ENCODE measurements around the gene CCDC17. TPM values are rescaled to one million over a fixed set of nuclear protein-coding genes. Genes with fewer than 3 reads are reported as not detected.

Gene CCDC17
- total RNA-seq, 1 experiment from 2014 or later: 1.6 TPM

DNA sequence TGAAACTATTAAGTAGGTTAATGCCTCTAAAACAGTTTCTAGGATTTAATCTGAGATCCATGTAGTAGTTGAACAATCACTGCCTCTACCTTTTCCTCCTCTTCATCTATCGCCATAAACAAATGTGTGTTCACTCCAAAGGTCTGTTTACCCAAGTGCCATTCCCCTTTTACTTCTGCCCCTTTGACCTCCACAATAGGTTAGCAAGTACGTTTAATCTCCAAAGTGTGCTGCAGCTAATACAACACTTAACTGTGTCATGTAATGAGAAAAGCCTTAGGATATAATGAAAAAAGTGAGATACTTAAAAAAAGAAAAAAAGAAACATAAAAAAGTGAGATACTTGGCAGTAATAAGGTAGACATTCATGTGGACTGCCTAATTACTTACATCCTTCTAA, 34.3 kb upstream of the CCDC17 start:
- H3K27me3 ChIP-seq (ENCODE audit: low read length): no peaks in the 10 kb centered on the region
- no peaks in the 10 kb centered on the region for H3K9me3 ChIP-seq (ENCODE audit: low read length)
- no peak for DNase-seq
- H3K27ac ChIP-seq (ENCODE audit: low read length): no peak overlapping the region
- H3K9ac ChIP-seq (ENCODE audit: low read length): no peak overlapping the region
- peaks cover 61% of the 10 kb centered on the region for H3K36me3 ChIP-seq (ENCODE audit: insufficient read depth, low read length)
- H4K20me1 ChIP-seq (ENCODE audit: insufficient read depth, low read depth, low read length): peaks cover 17% of the 10 kb centered on the region
- no peak overlapping the region for H2AFZ ChIP-seq (ENCODE audit: low read length)
- H3K4me1 ChIP-seq (ENCODE audit: low read length): no peaks in the 10 kb centered on the region
- H3K79me2 ChIP-seq (ENCODE audit: low read length): peaks cover 79% of the 10 kb centered on the region
- H3K4me2 ChIP-seq (ENCODE audit: low read depth, low read length, poor library complexity, severe bottlenecking): no peak overlapping the region
- no peaks in the 10 kb centered on the region for H3K9me2 ChIP-seq (replicated peaks; ENCODE audit: insufficient read depth, low read length)
- H3K4me3 ChIP-seq (ENCODE audit: low read length): no peak overlapping the region

DNA sequence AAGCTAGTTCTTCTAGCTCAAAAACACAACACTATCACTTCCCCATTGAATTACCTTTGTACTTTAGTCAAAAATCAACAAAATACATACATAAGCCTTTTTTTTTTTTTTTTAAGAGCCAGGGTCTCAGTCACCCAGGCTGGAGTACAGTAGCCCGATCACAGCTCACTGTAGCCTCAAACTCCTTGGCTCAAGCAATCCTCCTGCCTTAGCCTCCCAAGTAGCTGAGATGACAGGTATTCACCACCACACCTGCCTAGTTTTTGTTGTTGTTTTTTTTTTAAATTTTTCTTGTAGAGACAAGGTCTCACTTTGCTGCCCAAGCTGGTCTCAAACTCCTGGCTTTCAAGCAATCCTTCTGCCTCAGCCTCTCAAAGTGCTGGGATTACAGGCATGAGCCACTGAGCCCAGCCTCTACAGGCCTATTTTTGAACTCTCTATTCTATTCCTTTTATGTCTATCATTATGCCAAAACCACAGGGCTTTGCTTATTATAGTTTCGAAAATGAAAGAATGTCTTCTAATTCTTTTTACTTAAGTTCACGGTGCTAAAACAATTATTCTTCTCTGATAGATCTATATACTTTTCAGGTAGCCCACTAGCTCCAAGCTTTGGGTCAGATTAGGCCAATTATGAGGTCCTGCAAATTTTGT, 32.8 kb upstream of the CCDC17 start:
- H3K27me3 ChIP-seq (ENCODE audit: low read length): no peaks in the 10 kb centered on the region
- peaks cover 73% of the 10 kb centered on the region for H3K36me3 ChIP-seq (ENCODE audit: insufficient read depth, low read length)
- no peak overlapping the region for H3K4me2 ChIP-seq (ENCODE audit: low read depth, low read length, poor library complexity, severe bottlenecking)
- H2AFZ ChIP-seq (ENCODE audit: low read length): no peak overlapping the region
- H3K9me2 ChIP-seq (replicated peaks; ENCODE audit: insufficient read depth, low read length): no peaks in the 10 kb centered on the region
- H4K20me1 ChIP-seq (ENCODE audit: insufficient read depth, low read depth, low read length): 0 out of 2 replicates have a peak, but pooled peaks cover 8% of the 10 kb centered on the region
- H3K4me3 ChIP-seq (ENCODE audit: low read length): no peak overlapping the region
- no peaks in the 10 kb centered on the region for H3K9me3 ChIP-seq (ENCODE audit: low read length)
- H3K79me2 ChIP-seq (ENCODE audit: low read length): peaks cover 78% of the 10 kb centered on the region
- no peak for DNase-seq
- no peak overlapping the region for H3K9ac ChIP-seq (ENCODE audit: low read length)
- no peak overlapping the region for H3K27ac ChIP-seq (ENCODE audit: low read length)
- no peaks in the 10 kb centered on the region for H3K4me1 ChIP-seq (ENCODE audit: low read length)

DNA sequence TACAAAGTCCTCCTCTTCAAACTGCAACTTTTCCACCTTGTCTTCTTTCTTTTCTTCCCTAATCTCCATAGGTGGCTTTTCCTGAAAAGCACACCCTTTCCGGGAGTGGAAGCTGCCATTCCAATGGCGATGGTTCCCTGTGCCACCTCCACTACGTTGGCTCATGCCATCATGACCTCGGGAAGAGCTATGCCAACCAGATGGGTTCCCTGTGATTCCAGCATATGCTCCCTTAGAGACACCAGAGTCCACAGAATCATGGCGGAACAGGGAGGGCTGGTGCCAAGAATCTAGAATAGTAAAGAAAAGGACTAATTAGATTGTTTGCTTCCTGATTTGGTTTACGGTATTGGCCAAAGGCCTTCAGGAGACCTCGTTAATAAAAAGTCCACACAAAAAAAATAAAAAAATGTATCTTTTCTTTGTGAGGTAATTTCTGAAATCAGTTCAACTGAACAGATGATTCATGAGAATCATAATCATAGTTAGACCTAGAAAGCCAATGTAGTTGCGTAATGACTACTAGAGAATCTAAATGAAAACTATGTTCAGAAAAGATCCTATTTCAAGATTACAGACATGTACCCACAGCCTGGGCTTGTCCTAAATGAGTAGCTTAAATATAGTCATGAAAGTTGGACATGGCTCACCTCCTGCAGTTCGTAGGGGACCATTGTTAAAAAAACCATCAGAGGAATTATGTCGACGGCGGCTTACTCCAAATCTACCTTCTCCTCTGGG, 30.9 kb upstream of the CCDC17 start:
- DNase-seq: no peak
- Histone ChIP-seq H4K20me1 (ENCODE audit: insufficient read depth, low read depth, low read length) (peaks cover 7% of the 10 kb centered on the region; the same call in 1 of the 2 replicates), H3K27ac (ENCODE audit: low read length) (no peak overlapping the region), H3K9ac (ENCODE audit: low read length) (no peak overlapping the region), H3K9me3 (ENCODE audit: low read length) (no peaks in the 10 kb centered on the region), H3K4me1 (ENCODE audit: low read length) (peaks cover 6% of the 10 kb centered on the region), H2AFZ (ENCODE audit: low read length) (no peak overlapping the region), H3K9me2 (replicated peaks; ENCODE audit: insufficient read depth, low read length) (no peaks in the 10 kb centered on the region), H3K4me3 (ENCODE audit: low read length) (no peak overlapping the region), H3K4me2 (ENCODE audit: low read depth, low read length, poor library complexity, severe bottlenecking) (no peak overlapping the region), H3K79me2 (ENCODE audit: low read length) (peaks cover 76% of the 10 kb centered on the region), H3K27me3 (ENCODE audit: low read length) (no peaks in the 10 kb centered on the region), H3K36me3 (ENCODE audit: insufficient read depth, low read length) (peaks cover 71% of the 10 kb centered on the region)

DNA sequence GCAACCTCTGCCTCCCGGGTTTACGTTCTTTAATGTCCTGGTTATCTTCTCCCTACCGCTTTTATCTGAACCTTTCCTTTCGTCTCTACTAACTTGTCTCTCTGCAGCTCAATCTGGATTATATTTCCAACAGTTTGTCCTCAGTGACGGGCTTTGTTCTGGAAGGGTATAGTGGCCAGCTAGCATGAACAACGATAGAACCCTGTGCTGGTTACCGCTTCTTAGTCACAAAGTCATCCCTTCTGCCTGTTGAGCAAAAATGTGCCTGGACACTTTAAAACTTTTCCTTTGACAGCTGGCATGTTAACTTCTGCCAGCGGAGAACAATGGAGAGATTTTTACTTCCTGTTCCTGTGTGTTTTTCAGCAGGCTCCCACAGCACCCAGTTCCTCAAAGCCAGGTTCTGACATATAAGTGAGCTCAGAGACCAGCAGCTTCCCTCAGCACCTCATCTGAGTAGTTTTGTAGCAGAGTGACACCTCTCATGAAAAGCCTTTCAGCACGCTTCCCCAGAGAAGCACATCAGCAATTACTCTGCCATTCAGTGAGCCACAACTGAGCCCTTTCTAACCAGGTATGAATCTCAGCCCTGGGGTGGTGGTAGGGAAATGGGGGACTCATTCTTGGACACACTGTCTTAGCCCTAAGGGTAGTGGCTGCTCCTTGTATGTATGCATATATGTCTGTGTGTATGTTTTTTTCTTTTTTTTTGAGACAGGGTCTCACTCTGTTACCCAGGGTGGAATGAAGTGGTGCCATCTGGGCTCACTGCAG, 23.6 kb upstream of the CCDC17 start:
- H3K9me3 ChIP-seq (ENCODE audit: low read length): no peaks in the 10 kb centered on the region
- no peaks in the 10 kb centered on the region for H3K27me3 ChIP-seq (ENCODE audit: low read length)
- H2AFZ ChIP-seq (ENCODE audit: low read length): no peak overlapping the region
- DNase-seq: no peak
- no peak overlapping the region for H3K4me2 ChIP-seq (ENCODE audit: low read depth, low read length, poor library complexity, severe bottlenecking)
- H3K9me2 ChIP-seq (replicated peaks; ENCODE audit: insufficient read depth, low read length): no peaks in the 10 kb centered on the region
- H3K4me1 ChIP-seq (ENCODE audit: low read length): peaks cover 61% of the 10 kb centered on the region
- H3K27ac ChIP-seq (ENCODE audit: low read length): no peak overlapping the region
- peaks cover 35% of the 10 kb centered on the region for H4K20me1 ChIP-seq (ENCODE audit: insufficient read depth, low read depth, low read length)
- no peak overlapping the region for H3K9ac ChIP-seq (ENCODE audit: low read length)
- H3K79me2 ChIP-seq (ENCODE audit: low read length): peaks cover 88% of the 10 kb centered on the region
- no peak overlapping the region for H3K4me3 ChIP-seq (ENCODE audit: low read length)
- peaks cover 37% of the 10 kb centered on the region; the same call in 1 of the 2 replicates for H3K36me3 ChIP-seq (ENCODE audit: insufficient read depth, low read length)

DNA sequence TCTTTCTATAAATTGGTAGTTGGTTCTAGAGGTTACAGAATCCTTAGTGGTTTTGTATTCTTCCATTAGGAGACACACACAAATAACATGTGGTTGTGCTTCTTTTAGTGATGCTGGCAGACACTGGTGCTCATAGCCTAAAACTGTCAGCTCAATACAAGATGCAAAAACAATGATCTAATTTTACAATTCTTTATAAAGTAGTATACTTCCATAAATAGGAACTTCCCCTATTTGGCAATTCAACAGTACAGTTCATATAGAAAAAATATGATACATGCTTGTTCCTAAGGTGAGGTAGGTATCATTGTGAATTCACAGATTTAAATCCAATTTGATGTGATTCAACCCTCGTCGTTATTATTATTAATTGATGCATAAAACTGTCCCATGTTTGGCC, 20.8 kb upstream of the CCDC17 start:
- H3K36me3 ChIP-seq (ENCODE audit: insufficient read depth, low read length): peaks cover 42% of the 10 kb centered on the region

DNA sequence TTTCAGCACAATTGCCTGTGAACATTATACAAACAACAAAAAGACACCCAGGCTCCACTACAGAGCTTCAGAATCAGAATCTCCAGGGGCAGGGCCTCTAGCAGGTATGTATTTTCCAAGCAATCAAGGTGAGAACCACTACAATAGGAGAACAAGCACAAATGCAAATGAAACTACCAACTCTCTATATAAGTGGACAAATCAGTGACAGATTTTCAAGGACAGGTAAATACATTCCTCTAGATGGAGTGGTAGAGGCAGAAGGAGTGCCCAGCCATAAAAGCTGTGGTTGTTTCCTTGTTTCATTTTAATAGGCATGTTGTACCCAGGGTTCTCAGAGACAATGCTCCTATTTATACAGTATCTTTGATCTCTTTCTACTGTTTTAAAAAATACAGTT, 20.1 kb upstream of the CCDC17 start:
- H3K4me2 ChIP-seq (ENCODE audit: low read depth, low read length, poor library complexity, severe bottlenecking): peak overlapping the region; percentile 61
- H3K9me2 ChIP-seq (replicated peaks; ENCODE audit: insufficient read depth, low read length): no peaks in the 10 kb centered on the region
- H3K4me3 ChIP-seq (ENCODE audit: low read length): no peak overlapping the region
- H4K20me1 ChIP-seq (ENCODE audit: insufficient read depth, low read depth, low read length): peaks cover 29% of the 10 kb centered on the region
- no peak for DNase-seq
- H3K4me1 ChIP-seq (ENCODE audit: low read length): peaks cover 49% of the 10 kb centered on the region
- H3K9ac ChIP-seq (ENCODE audit: low read length): no peak overlapping the region
- H3K27me3 ChIP-seq (ENCODE audit: low read length): no peaks in the 10 kb centered on the region
- H3K36me3 ChIP-seq (ENCODE audit: insufficient read depth, low read length): peaks cover 41% of the 10 kb centered on the region
- peaks cover 80% of the 10 kb centered on the region for H3K79me2 ChIP-seq (ENCODE audit: low read length)
- no peak overlapping the region for H2AFZ ChIP-seq (ENCODE audit: low read length)
- H3K27ac ChIP-seq (ENCODE audit: low read length): peak overlapping the region; percentile 72
- H3K9me3 ChIP-seq (ENCODE audit: low read length): no peaks in the 10 kb centered on the region

More for the DNA sequence above, 20.8 kb upstream of the CCDC17 start:
- no peaks in the 10 kb centered on the region for H3K9me2 ChIP-seq (replicated peaks; ENCODE audit: insufficient read depth, low read length)
- peaks cover 30% of the 10 kb centered on the region for H4K20me1 ChIP-seq (ENCODE audit: insufficient read depth, low read depth, low read length)
- H3K27ac ChIP-seq (ENCODE audit: low read length): peak overlapping the region; percentile 72
- peak; percentile 85 for DNase-seq
- H3K79me2 ChIP-seq (ENCODE audit: low read length): peaks cover 84% of the 10 kb centered on the region
- peaks cover 54% of the 10 kb centered on the region for H3K4me1 ChIP-seq (ENCODE audit: low read length)
- H3K4me3 ChIP-seq (ENCODE audit: low read length): peak overlapping the region; percentile 17
- H3K27me3 ChIP-seq (ENCODE audit: low read length): no peaks in the 10 kb centered on the region
- H3K4me2 ChIP-seq (ENCODE audit: low read depth, low read length, poor library complexity, severe bottlenecking): peak overlapping the region; percentile 61
- no peak overlapping the region for H2AFZ ChIP-seq (ENCODE audit: low read length)
- H3K9me3 ChIP-seq (ENCODE audit: low read length): no peaks in the 10 kb centered on the region
- H3K9ac ChIP-seq (ENCODE audit: low read length): no peak overlapping the region

DNA sequence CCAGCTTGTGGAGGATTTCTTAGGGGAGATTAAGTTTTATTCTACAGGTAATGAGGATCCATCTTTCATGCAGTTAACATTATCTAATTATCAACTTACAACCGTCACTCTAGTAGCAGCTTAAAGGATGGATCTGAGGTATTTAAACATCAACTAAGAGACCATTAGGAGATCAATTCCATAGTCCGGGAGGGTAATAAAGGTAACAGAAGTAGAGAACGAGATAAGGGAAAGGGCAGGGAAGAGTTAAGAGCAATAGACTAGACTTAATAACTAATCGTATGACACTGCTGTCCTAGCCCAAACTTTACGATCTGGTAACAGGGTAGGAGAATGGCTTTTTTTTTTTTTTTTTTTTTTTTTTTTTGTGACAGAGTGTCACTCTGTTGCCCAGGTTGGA, 19.5 kb upstream of the CCDC17 start:
- peaks cover 47% of the 10 kb centered on the region for H3K36me3 ChIP-seq (ENCODE audit: insufficient read depth, low read length)
- no peak overlapping the region for H2AFZ ChIP-seq (ENCODE audit: low read length)
- no peak overlapping the region for H3K4me3 ChIP-seq (ENCODE audit: low read length)
- H3K9me3 ChIP-seq (ENCODE audit: low read length): no peaks in the 10 kb centered on the region
- no peak overlapping the region for H3K27ac ChIP-seq (ENCODE audit: low read length)
- H3K9ac ChIP-seq (ENCODE audit: low read length): no peak overlapping the region
- DNase-seq: no peak
- peaks cover 29% of the 10 kb centered on the region for H4K20me1 ChIP-seq (ENCODE audit: insufficient read depth, low read depth, low read length)
- H3K4me1 ChIP-seq (ENCODE audit: low read length): peaks cover 45% of the 10 kb centered on the region
- no peaks in the 10 kb centered on the region for H3K9me2 ChIP-seq (replicated peaks; ENCODE audit: insufficient read depth, low read length)
- no peak overlapping the region for H3K4me2 ChIP-seq (ENCODE audit: low read depth, low read length, poor library complexity, severe bottlenecking)
- H3K27me3 ChIP-seq (ENCODE audit: low read length): no peaks in the 10 kb centered on the region
- peaks cover 77% of the 10 kb centered on the region for H3K79me2 ChIP-seq (ENCODE audit: low read length)

DNA sequence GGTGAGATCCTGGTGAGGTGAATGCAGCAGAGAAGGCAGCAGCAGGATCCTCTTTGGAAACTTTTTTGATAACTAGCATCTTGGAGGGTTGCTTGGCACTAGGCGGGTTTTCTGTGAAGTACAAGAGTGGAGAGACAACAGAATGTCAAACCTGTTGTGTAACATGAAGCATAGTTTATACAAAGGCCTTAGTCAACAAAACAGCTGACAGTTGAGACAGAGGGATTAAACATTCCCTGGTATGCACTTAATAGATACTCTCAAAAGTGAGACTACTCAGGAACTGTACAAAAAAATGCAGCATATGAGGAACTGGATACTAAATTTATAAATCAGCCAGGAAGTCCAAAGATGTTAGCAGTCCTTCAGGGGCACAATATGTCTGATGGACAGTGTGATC, 16.4 kb upstream of the CCDC17 start:
- no peak overlapping the region for H3K9ac ChIP-seq (ENCODE audit: low read length)
- no peaks in the 10 kb centered on the region for H3K9me2 ChIP-seq (replicated peaks; ENCODE audit: insufficient read depth, low read length)
- no peak for DNase-seq
- peaks cover 15% of the 10 kb centered on the region for H3K4me1 ChIP-seq (ENCODE audit: low read length)
- peaks cover 16% of the 10 kb centered on the region; the same call in 1 of the 2 replicates for H4K20me1 ChIP-seq (ENCODE audit: insufficient read depth, low read depth, low read length)
- peaks cover 73% of the 10 kb centered on the region for H3K36me3 ChIP-seq (ENCODE audit: insufficient read depth, low read length)
- H3K27me3 ChIP-seq (ENCODE audit: low read length): no peaks in the 10 kb centered on the region
- H2AFZ ChIP-seq (ENCODE audit: low read length): no peak overlapping the region
- no peaks in the 10 kb centered on the region for H3K9me3 ChIP-seq (ENCODE audit: low read length)
- H3K79me2 ChIP-seq (ENCODE audit: low read length): peaks cover 59% of the 10 kb centered on the region
- no peak overlapping the region for H3K4me2 ChIP-seq (ENCODE audit: low read depth, low read length, poor library complexity, severe bottlenecking)
- H3K27ac ChIP-seq (ENCODE audit: low read length): no peak overlapping the region
- H3K4me3 ChIP-seq (ENCODE audit: low read length): no peak overlapping the region

All from Karpas-422 (cell line).